ENCODE measurements around the gene PRRT1.

PRRT1 gene

GRCh38 chr6:32151863-32152768, at the start of gene PRRT1:
Gene PRRT1, minus strand, starts transcription at chr6:32151939. Its CDS starts 112 bp downstream, at chr6:32151827.
- no peak for DNase-seq (ENCODE audit: low read depth, low spot score)
- Histone ChIP-seq H3K27ac (ENCODE audit: low read length) (no peak within 1 kb of the TSS), H3K9me3 (ENCODE audit: control insufficient read depth, insufficient read depth, low read length) (no peaks in the 10 kb centered on the region), H3K27me3 (ENCODE audit: control insufficient read depth, insufficient read depth, low read length) (no peaks in the 10 kb centered on the region), H3K36me3 (ENCODE audit: control insufficient read depth, insufficient read depth, low read length) (no peaks in the 10 kb centered on the region), H3K4me1 (ENCODE audit: control insufficient read depth, insufficient read depth, low read length) (peaks cover 9% of the 10 kb centered on the region), H3K4me3 (ENCODE audit: low read length) (peak within 1 kb of the TSS; percentile 68; the same call in 1 of the 2 replicates)
- WGBS (ENCODE audit: insufficient coverage, insufficient read length), result no CpG with 5 or more reads among the region's 24 CpGs

- Histone ChIP-seq H3K27me3 (ENCODE audit: control insufficient read depth, insufficient read depth, low read length) (no peaks in the 10 kb centered on the region), H3K36me3 (ENCODE audit: control insufficient read depth, insufficient read depth, low read length) (no peaks in the 10 kb centered on the region), H3K4me1 (ENCODE audit: control insufficient read depth, insufficient read depth, low read length) (peaks cover 7% of the 10 kb centered on the region), H3K27ac (ENCODE audit: low read length) (no peak overlapping the region), H3K4me3 (ENCODE audit: low read length) (no peak overlapping the region), H3K9me3 (ENCODE audit: control insufficient read depth, insufficient read depth, low read length) (no peaks in the 10 kb centered on the region)
- no CpG with 5 or more reads among the region's 13 CpGs for WGBS (ENCODE audit: insufficient coverage, insufficient read length)
- DNase-seq (ENCODE audit: low read depth, low spot score), result no peak
These were observed 49.2 kb upstream of the PRRT1 start for GRCh38 chr6:32200711-32201475.

GRCh38 chr6:32198866-32199265, 47.1 kb upstream of the PRRT1 start:
- no CpG with 5 or more reads among the region's 17 CpGs for WGBS (ENCODE audit: insufficient coverage, insufficient read length)
- no peak for DNase-seq (ENCODE audit: low read depth, low spot score)
- H3K27me3 ChIP-seq (ENCODE audit: control insufficient read depth, insufficient read depth, low read length), result no peaks in the 10 kb centered on the region
- H3K4me1 ChIP-seq (ENCODE audit: control insufficient read depth, insufficient read depth, low read length), result peaks cover 8% of the 10 kb centered on the region; the same call in 1 of the 2 replicates
- H3K36me3 ChIP-seq (ENCODE audit: control insufficient read depth, insufficient read depth, low read length), result no peaks in the 10 kb centered on the region
- no peaks in the 10 kb centered on the region for H3K9me3 ChIP-seq (ENCODE audit: control insufficient read depth, insufficient read depth, low read length)
- no peak overlapping the region for H3K27ac ChIP-seq (ENCODE audit: low read length)
- no peak overlapping the region for H3K4me3 ChIP-seq (ENCODE audit: low read length)

GRCh38 chr6:32198345-32198696, 46.6 kb upstream of the PRRT1 start:
- no CpG with 5 or more reads among the region's 3 CpGs for WGBS (ENCODE audit: insufficient coverage, insufficient read length)
- peaks cover 8% of the 10 kb centered on the region; the same call in 1 of the 2 replicates for H3K4me1 ChIP-seq (ENCODE audit: control insufficient read depth, insufficient read depth, low read length)
- H3K27me3 ChIP-seq (ENCODE audit: control insufficient read depth, insufficient read depth, low read length), result no peaks in the 10 kb centered on the region
- H3K4me3 ChIP-seq (ENCODE audit: low read length), result no peak overlapping the region
- DNase-seq (ENCODE audit: low read depth, low spot score), result no peak
- no peak overlapping the region for H3K27ac ChIP-seq (ENCODE audit: low read length)
- H3K9me3 ChIP-seq (ENCODE audit: control insufficient read depth, insufficient read depth, low read length), result no peaks in the 10 kb centered on the region
- H3K36me3 ChIP-seq (ENCODE audit: control insufficient read depth, insufficient read depth, low read length), result no peaks in the 10 kb centered on the region

DNA sequence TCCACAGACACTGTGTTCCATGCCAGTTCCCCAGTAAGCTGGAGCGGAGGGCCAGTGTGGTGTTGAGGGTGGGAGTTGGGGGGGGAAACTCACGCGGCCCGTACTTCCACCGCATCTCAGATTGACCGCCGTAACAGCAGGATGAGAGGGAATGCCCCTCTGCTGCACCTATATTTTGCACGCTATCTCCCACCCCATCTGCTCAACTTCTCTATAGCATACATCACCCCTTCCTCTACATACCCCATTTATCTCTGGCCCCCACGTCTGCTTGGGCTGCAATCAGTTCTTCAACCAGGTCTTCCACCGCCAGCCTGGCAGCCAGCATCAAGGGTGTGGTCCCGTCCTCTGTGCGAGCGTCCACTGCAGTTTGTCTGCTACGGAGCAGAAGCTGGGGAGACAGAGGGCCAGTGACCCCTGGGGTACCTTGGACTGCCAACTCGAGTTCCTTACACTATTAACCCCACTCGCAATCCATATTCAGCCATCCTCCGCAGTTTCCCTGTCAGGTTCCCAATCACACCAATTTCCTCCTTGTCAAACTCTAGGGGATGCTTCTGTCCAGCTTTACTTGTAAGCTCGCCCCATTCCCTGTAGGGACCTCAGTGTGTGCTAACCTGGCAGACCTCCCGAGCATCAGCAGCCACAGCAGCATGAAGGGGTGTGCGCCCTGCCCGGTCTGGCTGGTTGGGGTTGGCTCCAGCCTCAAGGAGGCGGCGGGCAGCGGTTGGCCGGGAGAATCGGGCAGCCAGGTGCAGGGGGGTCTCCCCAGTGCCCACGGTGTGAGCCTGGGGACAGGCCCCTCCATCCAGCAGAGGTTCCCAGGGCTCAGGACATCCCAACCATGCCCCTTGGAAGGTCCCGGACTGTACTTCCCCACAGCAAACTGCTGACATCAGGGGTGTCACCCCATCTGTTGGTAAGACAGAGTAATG, 45.2 kb upstream of the PRRT1 start:
- Histone ChIP-seq H3K4me3 (ENCODE audit: low read length) (peak overlapping the region; percentile 78; the same call in 1 of the 2 replicates), H3K4me1 (ENCODE audit: control insufficient read depth, insufficient read depth, low read length) (peaks cover 11% of the 10 kb centered on the region), H3K27me3 (ENCODE audit: control insufficient read depth, insufficient read depth, low read length) (no peaks in the 10 kb centered on the region), H3K27ac (ENCODE audit: low read length) (no peak overlapping the region), H3K36me3 (ENCODE audit: control insufficient read depth, insufficient read depth, low read length) (no peaks in the 10 kb centered on the region), H3K9me3 (ENCODE audit: control insufficient read depth, insufficient read depth, low read length) (no peaks in the 10 kb centered on the region)
- DNase-seq (ENCODE audit: low read depth, low spot score), result no peak
- no CpG with 5 or more reads among the region's 28 CpGs for WGBS (ENCODE audit: insufficient coverage, insufficient read length)

GRCh38 chr6:32195902-32196681, 44.4 kb upstream of the PRRT1 start:
- no CpG with 5 or more reads among the region's 58 CpGs for WGBS (ENCODE audit: insufficient coverage, insufficient read length)
- DNase-seq (ENCODE audit: low read depth, low spot score), result no peak
- Histone ChIP-seq H3K9me3 (ENCODE audit: control insufficient read depth, insufficient read depth, low read length) (no peaks in the 10 kb centered on the region), H3K27ac (ENCODE audit: low read length) (no peak overlapping the region), H3K4me1 (ENCODE audit: control insufficient read depth, insufficient read depth, low read length) (peaks cover 13% of the 10 kb centered on the region), H3K36me3 (ENCODE audit: control insufficient read depth, insufficient read depth, low read length) (no peaks in the 10 kb centered on the region), H3K4me3 (ENCODE audit: low read length) (peak overlapping the region; percentile 78), H3K27me3 (ENCODE audit: control insufficient read depth, insufficient read depth, low read length) (no peaks in the 10 kb centered on the region)

DNA sequence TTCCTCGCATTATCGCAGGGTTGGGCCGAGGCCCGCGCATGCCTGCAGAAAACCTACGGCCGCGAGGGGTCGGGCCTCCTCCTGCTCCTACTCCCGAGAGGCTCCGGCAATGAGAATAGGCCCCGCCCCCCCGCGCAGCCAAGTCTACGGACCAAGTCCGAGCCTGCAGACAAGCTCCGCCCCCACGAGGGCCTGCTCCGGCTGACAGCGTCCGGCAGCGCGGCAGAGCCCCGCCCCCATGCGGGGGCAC, 43.8 kb upstream of the PRRT1 start:
- H3K4me1 ChIP-seq (ENCODE audit: control insufficient read depth, insufficient read depth, low read length), result peaks cover 15% of the 10 kb centered on the region
- peak overlapping the region; percentile 78; the same call in 1 of the 2 replicates for H3K4me3 ChIP-seq (ENCODE audit: low read length)
- no peak overlapping the region for H3K27ac ChIP-seq (ENCODE audit: low read length)
- no CpG with 5 or more reads among the region's 25 CpGs for WGBS (ENCODE audit: insufficient coverage, insufficient read length)
- H3K36me3 ChIP-seq (ENCODE audit: control insufficient read depth, insufficient read depth, low read length), result no peaks in the 10 kb centered on the region
- DNase-seq (ENCODE audit: low read depth, low spot score), result peak; percentile 99
- H3K27me3 ChIP-seq (ENCODE audit: control insufficient read depth, insufficient read depth, low read length), result no peaks in the 10 kb centered on the region
- H3K9me3 ChIP-seq (ENCODE audit: control insufficient read depth, insufficient read depth, low read length), result no peaks in the 10 kb centered on the region

GRCh38 chr6:32194825-32195651, 43.3 kb upstream of the PRRT1 start:
- peaks cover 15% of the 10 kb centered on the region for H3K4me1 ChIP-seq (ENCODE audit: control insufficient read depth, insufficient read depth, low read length)
- H3K9me3 ChIP-seq (ENCODE audit: control insufficient read depth, insufficient read depth, low read length), result no peaks in the 10 kb centered on the region
- H3K27me3 ChIP-seq (ENCODE audit: control insufficient read depth, insufficient read depth, low read length), result no peaks in the 10 kb centered on the region
- no peak for DNase-seq (ENCODE audit: low read depth, low spot score)
- no peak overlapping the region for H3K27ac ChIP-seq (ENCODE audit: low read length)
- H3K4me3 ChIP-seq (ENCODE audit: low read length), result peak overlapping the region; percentile 26; the same call in 1 of the 2 replicates
- whole genome bisulfite sequencing (ENCODE audit: insufficient coverage, insufficient read length), result no CpG with 5 or more reads among the region's 15 CpGs
- H3K36me3 ChIP-seq (ENCODE audit: control insufficient read depth, insufficient read depth, low read length), result no peaks in the 10 kb centered on the region

DNA sequence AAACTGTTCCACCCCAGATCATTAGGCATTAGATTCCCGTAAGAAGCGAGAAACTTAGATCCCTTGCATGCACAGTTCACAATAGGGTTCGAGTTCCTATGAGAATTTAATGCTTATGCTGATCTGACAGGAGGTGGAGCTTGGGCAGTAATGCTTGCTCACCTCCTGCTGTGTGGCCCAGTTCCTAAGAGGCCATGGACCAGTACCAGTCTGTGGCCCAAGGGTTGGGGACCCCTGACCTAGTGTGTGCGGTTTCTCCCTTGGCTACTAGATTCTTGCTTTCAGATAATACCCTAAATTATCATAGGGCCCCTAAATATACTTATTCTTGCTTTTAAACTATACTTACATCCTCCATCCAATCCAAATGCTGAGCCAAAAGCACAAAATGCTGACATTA, 42.6 kb upstream of the PRRT1 start:
- no CpG with 5 or more reads among the region's 4 CpGs for WGBS (ENCODE audit: insufficient coverage, insufficient read length)
- Histone ChIP-seq H3K27me3 (ENCODE audit: control insufficient read depth, insufficient read depth, low read length) (no peaks in the 10 kb centered on the region), H3K9me3 (ENCODE audit: control insufficient read depth, insufficient read depth, low read length) (no peaks in the 10 kb centered on the region), H3K4me3 (ENCODE audit: low read length) (no peak overlapping the region), H3K27ac (ENCODE audit: low read length) (no peak overlapping the region), H3K36me3 (ENCODE audit: control insufficient read depth, insufficient read depth, low read length) (no peaks in the 10 kb centered on the region), H3K4me1 (ENCODE audit: control insufficient read depth, insufficient read depth, low read length) (peaks cover 15% of the 10 kb centered on the region)
- no peak for DNase-seq (ENCODE audit: low read depth, low spot score)
